Measurements from ENCODE around the gene MEF2B.

Gene MEF2B

DNA sequence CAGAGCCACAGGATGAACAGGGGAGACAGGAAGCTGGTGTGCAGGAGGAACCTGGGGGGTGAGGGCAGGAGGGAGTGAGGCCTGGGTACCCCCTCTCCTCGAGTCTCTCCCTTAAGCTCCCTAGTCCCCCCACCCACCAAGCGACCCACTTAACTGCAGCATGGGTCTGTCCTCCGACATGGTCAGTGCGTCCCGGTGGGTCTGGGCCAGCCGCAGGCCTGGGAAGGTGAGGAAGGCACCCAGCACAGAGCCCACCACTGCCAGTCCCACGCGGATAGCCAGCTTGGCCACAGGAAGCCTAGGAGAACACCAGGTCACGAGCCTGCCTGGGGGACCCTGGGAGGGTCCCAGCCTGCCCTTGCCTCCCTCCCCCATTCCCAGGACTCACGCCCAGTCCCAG, 48.7 kb downstream of the MEF2B start:
- no peak overlapping the region for H3K27ac ChIP-seq
- TF ChIP-seq, protein P1, sequence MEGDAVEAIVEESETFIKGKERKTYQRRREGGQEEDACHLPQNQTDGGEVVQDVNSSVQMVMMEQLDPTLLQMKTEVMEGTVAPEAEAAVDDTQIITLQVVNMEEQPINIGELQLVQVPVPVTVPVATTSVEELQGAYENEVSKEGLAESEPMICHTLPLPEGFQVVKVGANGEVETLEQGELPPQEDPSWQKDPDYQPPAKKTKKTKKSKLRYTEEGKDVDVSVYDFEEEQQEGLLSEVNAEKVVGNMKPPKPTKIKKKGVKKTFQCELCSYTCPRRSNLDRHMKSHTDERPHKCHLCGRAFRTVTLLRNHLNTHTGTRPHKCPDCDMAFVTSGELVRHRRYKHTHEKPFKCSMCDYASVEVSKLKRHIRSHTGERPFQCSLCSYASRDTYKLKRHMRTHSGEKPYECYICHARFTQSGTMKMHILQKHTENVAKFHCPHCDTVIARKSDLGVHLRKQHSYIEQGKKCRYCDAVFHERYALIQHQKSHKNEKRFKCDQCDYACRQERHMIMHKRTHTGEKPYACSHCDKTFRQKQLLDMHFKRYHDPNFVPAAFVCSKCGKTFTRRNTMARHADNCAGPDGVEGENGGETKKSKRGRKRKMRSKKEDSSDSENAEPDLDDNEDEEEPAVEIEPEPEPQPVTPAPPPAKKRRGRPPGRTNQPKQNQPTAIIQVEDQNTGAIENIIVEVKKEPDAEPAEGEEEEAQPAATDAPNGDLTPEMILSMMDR (conservative IDR thresholded peaks at IDR 0.05), result no peak
- TF ChIP-seq ZFX (IDR thresholded peaks at IDR 0.05), result no peak

DNA sequence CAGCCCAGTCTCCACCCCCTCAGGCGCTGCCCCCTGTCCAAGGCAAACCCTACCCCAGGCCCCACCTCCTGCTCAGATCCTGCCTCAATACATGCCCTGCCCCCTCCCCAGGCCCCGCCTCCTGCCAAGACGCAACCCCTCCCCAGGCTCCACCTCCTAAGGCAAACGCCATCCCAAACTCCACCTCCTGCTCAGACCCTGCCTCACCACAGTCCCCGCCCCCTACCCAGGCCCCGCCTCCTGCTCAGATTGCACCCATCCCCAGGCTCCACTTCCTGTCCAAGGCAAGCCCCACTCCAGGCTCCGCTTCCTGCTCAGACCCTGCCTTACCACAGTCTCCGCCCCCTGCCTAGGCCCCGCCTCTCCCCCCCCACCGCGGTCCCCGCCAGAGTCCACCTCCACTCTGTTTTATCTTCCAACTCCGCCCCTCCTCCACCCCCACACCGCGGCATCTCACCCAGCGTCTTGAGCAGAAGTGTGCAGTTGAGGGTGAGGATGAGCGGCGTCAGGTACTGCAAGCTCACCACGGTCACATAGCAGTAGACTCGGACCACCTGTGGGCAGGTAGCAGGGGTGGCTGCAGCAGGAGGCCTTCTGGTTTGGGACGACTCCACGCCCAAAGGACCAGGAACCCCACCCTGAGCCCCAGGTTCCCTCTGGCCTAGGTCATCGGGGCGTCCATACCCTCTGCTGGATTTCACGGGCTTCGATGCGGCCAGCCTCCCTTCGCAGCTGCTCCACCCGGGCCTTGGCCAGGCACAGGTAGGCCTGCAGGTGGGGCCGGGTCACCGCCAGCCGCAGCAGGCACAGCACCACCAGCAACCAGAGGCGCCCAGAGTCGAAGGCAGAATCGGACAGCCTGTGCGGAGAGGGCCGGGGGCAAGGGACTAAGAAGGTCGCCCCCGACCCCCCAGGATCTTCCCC, 49.5 kb downstream of the MEF2B start:
- H3K27ac ChIP-seq, result no peak overlapping the region
- TF ChIP-seq, protein P1 (conservative IDR thresholded peaks at IDR 0.05), result no peak
- TF ChIP-seq ZFX (IDR thresholded peaks at IDR 0.05), result no peak

DNA sequence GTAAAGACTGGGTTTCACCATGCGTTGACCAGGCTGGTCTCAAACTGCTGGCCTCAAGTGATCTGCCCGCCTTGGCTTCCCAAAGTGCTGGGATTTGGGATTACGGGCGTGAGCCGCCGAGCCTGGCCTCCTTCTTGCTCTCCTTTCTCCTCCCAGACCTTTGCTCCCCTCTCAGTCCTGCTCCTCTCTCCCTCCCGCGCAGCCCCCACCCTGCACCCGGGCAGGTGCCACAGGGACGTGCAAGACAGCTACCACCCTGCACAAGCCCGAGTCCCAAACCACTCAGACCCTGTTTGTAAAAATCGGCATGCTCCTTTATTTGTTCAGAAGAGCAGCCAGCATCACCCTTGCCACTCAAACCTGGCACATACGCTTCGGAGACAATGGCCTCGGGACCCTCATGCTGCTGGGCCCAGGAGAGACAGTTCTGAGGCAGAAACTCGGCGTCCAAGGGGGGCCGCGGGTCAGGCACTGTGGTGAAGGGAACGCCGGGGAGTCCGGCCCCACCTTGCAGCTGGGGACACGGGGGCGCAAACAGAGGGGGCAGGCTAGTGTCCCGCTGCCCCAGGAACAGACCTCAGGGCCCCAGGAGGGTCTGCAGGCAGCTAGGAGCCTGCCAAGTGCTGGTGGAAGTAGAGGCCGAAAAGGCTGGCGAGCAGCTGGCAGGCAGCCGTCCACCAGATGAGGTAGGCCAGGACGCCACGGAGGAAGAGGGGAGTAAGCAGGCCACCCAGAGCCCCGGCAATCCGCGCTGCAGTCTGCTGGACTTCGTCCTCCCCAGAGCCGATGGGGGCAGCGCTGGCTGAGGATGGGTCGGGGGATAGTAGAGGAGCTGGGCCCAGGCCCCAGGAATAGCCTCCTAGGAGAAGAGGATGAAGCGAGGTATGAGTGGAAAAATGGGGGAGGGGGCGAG, 50.5 kb downstream of the MEF2B start:
- H3K27ac ChIP-seq, result no peak overlapping the region
- TF ChIP-seq ZFX (IDR thresholded peaks at IDR 0.05), result no peak
- TF ChIP-seq, protein P1 (conservative IDR thresholded peaks at IDR 0.05), result no peak

DNA sequence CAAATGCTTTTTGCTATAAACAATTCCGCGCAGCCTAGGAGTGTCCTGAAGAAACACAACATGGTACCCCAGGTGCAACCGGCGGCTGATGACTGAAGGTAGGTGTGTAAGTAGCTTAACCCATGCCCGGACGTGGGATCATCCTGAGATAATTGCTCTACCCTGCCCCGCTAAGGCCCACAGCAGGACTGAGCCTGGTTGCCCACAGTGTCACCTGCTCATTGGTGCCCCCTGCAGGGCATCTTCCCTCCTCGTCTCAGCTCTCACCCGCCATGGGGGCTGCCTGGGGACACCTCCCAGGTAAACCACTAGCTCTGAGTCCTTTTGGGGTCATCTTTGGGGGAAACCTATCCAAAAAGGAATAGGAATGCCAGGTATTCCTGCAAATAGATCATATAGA, 54.1 kb downstream of the MEF2B start:
- H3K27ac ChIP-seq, result no peak overlapping the region
- TF ChIP-seq, protein P1 (conservative IDR thresholded peaks at IDR 0.05), result no peak; the same call in 1 of the 2 replicates
- TF ChIP-seq ZFX (IDR thresholded peaks at IDR 0.05), result no peak

DNA sequence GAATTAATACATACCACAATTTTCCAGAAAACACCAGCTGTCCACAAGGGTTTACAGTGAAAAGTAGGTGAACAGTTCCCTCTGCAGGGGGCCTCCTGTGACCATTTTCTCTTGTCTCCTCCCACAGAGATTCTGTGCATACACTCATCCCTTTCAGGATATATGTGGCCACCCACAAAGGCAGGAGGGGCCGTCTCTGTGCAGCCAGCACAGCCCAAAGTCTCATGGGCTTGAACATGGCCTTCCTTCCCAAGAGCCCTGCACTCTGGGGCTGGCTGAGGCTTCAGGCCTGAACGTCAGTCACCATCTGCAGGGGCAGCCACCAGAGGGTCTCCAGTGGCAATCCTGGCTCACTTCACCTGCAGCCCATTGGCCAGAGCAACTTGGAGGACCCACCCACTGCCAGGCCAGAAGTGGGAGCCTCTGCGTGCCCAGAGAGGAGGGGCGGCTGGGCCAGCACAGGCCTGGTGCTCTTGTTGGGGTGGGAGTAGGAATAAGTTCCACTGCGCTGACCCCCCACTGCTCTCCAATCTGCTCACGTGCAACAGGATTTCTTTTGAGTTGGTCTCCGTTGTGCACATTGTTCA, 56.9 kb downstream of the MEF2B start:
- TF ChIP-seq ZFX (IDR thresholded peaks at IDR 0.05), result no peak
- TF ChIP-seq, protein P1 (conservative IDR thresholded peaks at IDR 0.05), result no peak

DNA sequence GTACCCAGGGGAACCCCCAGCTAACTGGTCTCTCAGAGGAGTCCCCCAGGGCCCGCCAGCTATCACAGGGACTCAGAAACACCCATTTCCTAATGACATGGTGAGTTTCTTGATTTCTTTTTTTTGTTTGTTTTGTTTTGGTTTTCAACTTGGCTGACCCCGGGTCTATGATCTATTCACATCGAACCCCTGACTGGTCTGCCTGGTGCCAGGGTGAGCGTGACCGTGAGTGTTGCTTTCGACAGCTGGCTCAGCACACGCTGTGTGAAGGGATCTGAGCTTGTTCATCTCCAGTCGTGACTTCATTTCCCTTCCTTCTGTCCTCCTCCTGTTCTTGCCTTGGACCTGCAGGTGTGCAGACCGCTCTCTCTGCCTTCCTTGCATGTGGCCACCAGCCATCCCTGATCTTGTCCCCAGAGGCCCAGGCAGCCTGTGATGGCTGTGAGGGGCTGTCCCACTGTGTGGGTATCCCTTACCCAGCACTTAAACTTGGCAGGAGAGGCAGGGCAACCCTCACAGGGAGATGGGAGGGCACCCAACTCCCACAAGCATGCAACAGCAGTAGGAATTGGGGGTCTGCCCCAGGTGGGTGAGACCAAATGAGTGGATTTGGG, 58.0 kb downstream of the MEF2B start:
- TF ChIP-seq ZFX (IDR thresholded peaks at IDR 0.05), result no peak
- TF ChIP-seq, protein P1 (conservative IDR thresholded peaks at IDR 0.05), result no peak
- H3K27ac ChIP-seq, result no peak overlapping the region

More for the DNA sequence above, 56.9 kb downstream of the MEF2B start:
- H3K27ac ChIP-seq, result no peak overlapping the region
